Stomach (tissue), 9 donors: ENCODE data around the gene RAB5A. TPM values are rescaled to one million over a fixed set of nuclear protein-coding genes. Genes with fewer than 3 reads are reported as not detected.

Experiments
- DNase-seq, 2 donors: peaks; one replicate each; pipeline versions ENCODE4 v3.0.0 to v3.0.0-alpha.2; 2013 to 2019
- H3K27ac ChIP-seq, 5 donors: fragments of 200-600 bp in 4 of 5; sonication (generic) in 4 of 5; one replicate each; pipeline ENCODE4 v1.5.1; 2013 to 2019; ENCODE audit warnings: mild to moderate bottlenecking in 1 of 5, moderate library complexity in 1 of 5
- H3K27me3 ChIP-seq, 3 donors: fragments of 200-600 bp; sonication (generic); one replicate each; pipeline ENCODE4 v1.5.1; 2017 to 2019; ENCODE audit warnings: mixed run types in 1 of 3
- H3K36me3 ChIP-seq, 4 donors: fragments of 200-600 bp; sonication (generic); 1 replicate in 3 of 4; 2 replicates in 1 of 4; pipeline ENCODE4 v1.5.1; 2016 to 2019
- H3K4me1 ChIP-seq, 4 donors: fragments of 200-600 bp; sonication (generic); one replicate each; pipeline ENCODE4 v1.5.1; 2016 to 2019
- H3K4me3 ChIP-seq, 4 donors: fragments of 200-600 bp; sonication (generic) in 3 of 4; one replicate each; pipeline ENCODE4 v1.5.1; 2016 to 2019; ENCODE audit warnings: mild to moderate bottlenecking in 1 of 4
- H3K9me3 ChIP-seq, 4 donors: fragments of 200-600 bp; sonication (generic); one replicate each; pipeline ENCODE4 v1.5.1; 2016 to 2019
- EP300 ChIP-seq: sonication (generic); formaldehyde crosslinking; IDR thresholded peaks from one replicate; pipeline ENCODE4 v1.6.1; 2017; ENCODE audit warnings: antibody characterized with exemption
- POLR2A ChIP-seq, 4 donors: fragments of 450-650 bp; IDR thresholded peaks; one replicate each; pipeline ENCODE4 v1.6.1; 2016; ENCODE audit warnings: antibody characterized with exemption in 4 of 4, control low read depth in 2 of 4, mild to moderate bottlenecking in 1 of 4, moderate library complexity in 1 of 4
- POLR2AphosphoS5 ChIP-seq, 3 donors: sonication (generic); formaldehyde crosslinking; IDR thresholded peaks; one replicate each; pipeline ENCODE4 v1.6.1; 2016; ENCODE audit warnings: antibody characterized with exemption in 3 of 3
- whole genome bisulfite sequencing, 5 donors: extraction: QIAGEN DNeasy Blood & Tissue Kit in 3 of 5; methylation state at CpG; one replicate each; pipeline versions ENCODE4 v1.1.5 to v1.1.7; 2013 to 2018; 5-methylcytosine and 5-hydroxymethylcytosine counted together
- intact Hi-C: fragments of 100-400 bp; cut with DNase I; formaldehyde crosslinking; loops from one replicate; pipeline ENCODE4 v1.15.1; 2023; ENCODE audit warnings: low total_unique reads
- polyA plus RNA-seq, 3 donors: library from polyadenylated mRNA; stranded (reverse); fragments of 200-250 nt; gene quantifications; one replicate each; pipeline ENCODE4 v1.2.3, GENCODE V29; 2013
- total RNA-seq, 5 donors: library from RNA; depleted of rRNA; stranded (reverse); fragments of >200 nt; gene quantifications; one replicate each; pipeline versions ENCODE4 v1.1.0 to v1.2.3, GENCODE V29; 2014 to 2016
- TF ChIP-seq, protein P1 (sequence below), 7 experiments: fragments of 450-650 bp in 4 of 7; fragments of 200-600 bp in 3 of 7; sonication (generic) in 3 of 7; IDR thresholded peaks; one replicate each; pipeline ENCODE4 v1.5.1; 2016 to 2019; ENCODE audit warnings: antibody characterized with exemption in 7 of 7, control low read depth in 2 of 7, mild to moderate bottlenecking in 1 of 7
- donor health status: healthy with polysubstance abuse.
- donor health status: Bipolar disorder and iron deficiency.
- donor health status: healthy.

The RAB5A gene
- total and polyA plus RNA-seq, 8 donors: 9.3 to 163 (median 43.5) TPM

DNA sequence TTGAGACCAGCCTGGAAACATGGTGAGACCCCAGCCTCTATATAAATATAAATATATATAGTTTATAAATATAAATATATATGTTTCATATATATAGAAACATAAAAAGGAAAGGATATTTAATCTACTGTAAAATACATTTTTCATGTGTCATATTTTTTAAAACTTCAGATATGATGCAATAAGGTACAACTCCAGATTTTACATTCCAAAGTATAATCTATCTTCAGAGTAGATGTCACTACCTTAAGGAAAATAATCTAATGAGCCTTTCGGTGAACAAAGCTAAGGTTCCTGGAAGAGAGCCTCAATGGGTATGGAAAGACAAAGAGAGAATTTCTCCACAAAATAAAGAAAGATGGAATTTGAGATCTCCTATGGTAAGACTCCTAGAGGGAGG, 29.7 kb upstream of the RAB5A start:
- H3K4me1 ChIP-seq: no peaks in the 10 kb centered on the region
- DNase-seq: no peak
- H3K27me3 ChIP-seq: no peaks in the 10 kb centered on the region
- TF ChIP-seq POLR2A (IDR thresholded peaks at IDR 0.05): no peak
- H3K27ac ChIP-seq: no peak overlapping the region
- 93 to 100% (median 95%) methylated on average over 1 of the region's 1 CpG for WGBS, 5 donors
- intact Hi-C loops: no loop called here
- H3K4me3 ChIP-seq: no peak overlapping the region
- H3K9me3 ChIP-seq: peaks cover 0 to 7% (median 1%) of the 10 kb centered on the region in 4 donors
- no peaks in the 10 kb centered on the region for H3K36me3 ChIP-seq

DNA sequence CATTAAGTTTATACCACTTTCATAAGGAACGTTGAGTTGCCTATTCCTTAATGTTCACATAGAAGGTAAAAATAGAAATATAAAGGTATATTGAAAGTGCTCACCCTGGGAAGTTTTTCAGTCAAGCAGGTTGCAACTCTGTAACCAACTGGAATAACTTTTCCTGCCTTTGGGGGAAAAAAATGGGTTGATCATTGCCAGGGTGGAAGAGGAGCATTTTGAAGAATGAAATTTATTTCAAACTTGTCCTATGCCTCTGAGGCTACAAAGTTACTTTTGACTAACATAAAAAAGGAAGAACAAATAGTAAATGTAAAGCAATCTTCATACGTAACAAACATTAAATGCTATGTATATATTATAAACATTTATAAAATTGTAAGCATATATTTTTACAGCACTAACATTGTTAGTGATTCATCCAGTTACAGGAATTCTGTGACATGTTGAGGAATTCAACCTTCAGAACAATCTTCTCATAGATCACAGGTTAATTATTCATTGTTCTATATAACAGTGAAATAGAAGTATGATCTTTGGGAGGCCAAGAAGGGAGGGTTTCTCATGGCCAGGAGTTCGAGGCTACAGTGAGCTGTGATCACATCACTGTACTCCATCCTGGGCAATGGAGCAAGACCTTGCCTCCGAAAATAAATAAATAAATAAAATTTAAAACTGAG, 26.4 kb upstream of the RAB5A start:
- 68 to 91% (median 79%) methylated on average over 4 of the region's 4 CpGs for WGBS, 5 donors
- intact Hi-C loops: no loop called here

DNA sequence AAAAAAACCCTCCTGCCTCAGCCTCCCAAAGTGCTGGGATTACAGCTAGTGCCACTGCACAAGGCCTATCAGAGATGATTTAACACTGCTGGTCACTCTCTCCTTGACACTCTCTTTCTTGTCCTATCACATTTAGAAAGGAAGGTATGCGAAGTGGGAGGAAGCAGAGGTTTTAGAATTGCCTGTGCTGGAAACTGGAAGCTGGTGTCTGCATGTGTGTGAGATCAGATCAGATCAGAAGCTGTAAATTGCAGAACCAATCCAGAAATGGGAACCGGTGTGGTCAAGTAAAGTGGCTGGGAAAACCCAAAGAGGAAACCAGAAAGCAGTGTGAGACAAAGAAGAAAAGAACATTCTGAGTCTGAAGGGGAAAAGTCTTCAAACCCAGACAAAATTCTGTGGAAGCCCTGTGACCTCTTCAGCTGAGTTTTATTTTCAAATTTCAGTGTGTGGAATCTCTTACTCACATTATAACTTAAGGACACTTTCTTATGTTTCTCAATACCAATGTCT, 15.7 kb upstream of the RAB5A start:
- Histone ChIP-seq H3K27me3 (peaks cover 0 to 6% (median 0%) of the 10 kb centered on the region in 3 donors), H3K36me3 (no peaks in the 10 kb centered on the region), H3K9me3 (no peaks in the 10 kb centered on the region), H3K4me3 (no peak overlapping the region), H3K4me1 (no peaks in the 10 kb centered on the region), H3K27ac (no peak overlapping the region)
- no peak for TF ChIP-seq POLR2AphosphoS5 (IDR thresholded peaks at IDR 0.05)
- no peak for TF ChIP-seq EP300
- TF ChIP-seq, protein P1, sequence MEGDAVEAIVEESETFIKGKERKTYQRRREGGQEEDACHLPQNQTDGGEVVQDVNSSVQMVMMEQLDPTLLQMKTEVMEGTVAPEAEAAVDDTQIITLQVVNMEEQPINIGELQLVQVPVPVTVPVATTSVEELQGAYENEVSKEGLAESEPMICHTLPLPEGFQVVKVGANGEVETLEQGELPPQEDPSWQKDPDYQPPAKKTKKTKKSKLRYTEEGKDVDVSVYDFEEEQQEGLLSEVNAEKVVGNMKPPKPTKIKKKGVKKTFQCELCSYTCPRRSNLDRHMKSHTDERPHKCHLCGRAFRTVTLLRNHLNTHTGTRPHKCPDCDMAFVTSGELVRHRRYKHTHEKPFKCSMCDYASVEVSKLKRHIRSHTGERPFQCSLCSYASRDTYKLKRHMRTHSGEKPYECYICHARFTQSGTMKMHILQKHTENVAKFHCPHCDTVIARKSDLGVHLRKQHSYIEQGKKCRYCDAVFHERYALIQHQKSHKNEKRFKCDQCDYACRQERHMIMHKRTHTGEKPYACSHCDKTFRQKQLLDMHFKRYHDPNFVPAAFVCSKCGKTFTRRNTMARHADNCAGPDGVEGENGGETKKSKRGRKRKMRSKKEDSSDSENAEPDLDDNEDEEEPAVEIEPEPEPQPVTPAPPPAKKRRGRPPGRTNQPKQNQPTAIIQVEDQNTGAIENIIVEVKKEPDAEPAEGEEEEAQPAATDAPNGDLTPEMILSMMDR (IDR thresholded peaks at IDR 0.05): no peak
- no peak for TF ChIP-seq POLR2A (IDR thresholded peaks at IDR 0.05)
- WGBS, 5 donors: 49 to 67% (median 61%) methylated on average over 2 of the region's 2 CpGs
- peak in 1 of 2 donors; percentile 18 for DNase-seq
- intact Hi-C loops: no loop called here

More for the DNA sequence above, 26.4 kb upstream of the RAB5A start:
- no peaks in the 10 kb centered on the region for H3K27me3 ChIP-seq
- no peak overlapping the region for H3K4me3 ChIP-seq
- H3K4me1 ChIP-seq: no peaks in the 10 kb centered on the region
- TF ChIP-seq, protein P1 (IDR thresholded peaks at IDR 0.05): no peak
- TF ChIP-seq POLR2A (IDR thresholded peaks at IDR 0.05) (no peak), EP300 (no peak), POLR2AphosphoS5 (IDR thresholded peaks at IDR 0.05) (no peak)
- no peak for DNase-seq
- H3K9me3 ChIP-seq: no peaks in the 10 kb centered on the region
- no peaks in the 10 kb centered on the region for H3K36me3 ChIP-seq
- no peak overlapping the region for H3K27ac ChIP-seq

GRCh38 chr3:19931767-19932188, 15.1 kb upstream of the RAB5A start:
- H3K4me1 ChIP-seq: no peaks in the 10 kb centered on the region
- WGBS, 5 donors: 50 to 85% (median 69%) methylated on average over 1 of the region's 1 CpG
- intact Hi-C loops: no loop called here
- no peaks in the 10 kb centered on the region for H3K9me3 ChIP-seq
- peaks cover 0 to 6% (median 0%) of the 10 kb centered on the region in 3 donors for H3K27me3 ChIP-seq
- TF ChIP-seq EP300 (no peak), POLR2A (IDR thresholded peaks at IDR 0.05) (no peak), POLR2AphosphoS5 (IDR thresholded peaks at IDR 0.05) (no peak)
- TF ChIP-seq, protein P1 (IDR thresholded peaks at IDR 0.05): no peak
- H3K4me3 ChIP-seq: no peak overlapping the region
- H3K27ac ChIP-seq: no peak overlapping the region
- DNase-seq: no peak
- no peaks in the 10 kb centered on the region for H3K36me3 ChIP-seq

DNA sequence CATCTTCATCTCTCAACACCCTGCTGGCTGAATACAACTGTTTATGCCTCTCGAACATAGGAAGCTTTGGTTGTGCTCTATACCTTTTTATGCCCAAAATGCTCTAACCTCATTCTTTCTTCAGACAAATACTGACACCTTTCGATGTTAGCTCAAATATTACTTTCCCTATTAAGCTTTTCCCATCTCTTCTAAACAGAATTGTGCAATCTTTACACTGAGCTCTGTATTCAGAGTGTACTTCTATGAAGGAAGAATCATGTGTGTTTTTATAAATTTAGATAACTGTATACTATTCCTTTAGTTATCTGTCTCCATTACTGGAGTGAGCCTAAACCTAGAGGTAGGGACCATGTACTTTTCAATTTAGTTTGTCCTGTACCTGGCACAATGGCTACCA, 14.5 kb upstream of the RAB5A start:
- no peaks in the 10 kb centered on the region for H3K9me3 ChIP-seq
- no peaks in the 10 kb centered on the region for H3K36me3 ChIP-seq
- TF ChIP-seq POLR2AphosphoS5 (IDR thresholded peaks at IDR 0.05) (no peak), EP300 (no peak), POLR2A (IDR thresholded peaks at IDR 0.05) (no peak)
- TF ChIP-seq, protein P1 (IDR thresholded peaks at IDR 0.05): no peak
- no peak overlapping the region for H3K4me3 ChIP-seq
- no peak for DNase-seq
- intact Hi-C loops: no loop called here
- H3K4me1 ChIP-seq: no peaks in the 10 kb centered on the region
- no peak overlapping the region for H3K27ac ChIP-seq
- H3K27me3 ChIP-seq: peaks cover 0 to 6% (median 0%) of the 10 kb centered on the region in 3 donors
- WGBS, 5 donors: 87 to 94% (median 93%) methylated on average over 2 of the region's 2 CpGs
